Right renal pelvis (tissue), 4 donors: ENCODE data around the gene FATE1. TPM values are rescaled to one million over a fixed set of nuclear protein-coding genes. Genes with fewer than 3 reads are reported as not detected.

Experiments
- DNase-seq, 4 donors: peaks; one replicate each; pipeline ENCODE4 v3.0.0-alpha.2; 2013; ENCODE audit warnings: low read depth in 4 of 4, low spot score in 3 of 4, missing footprints in 1 of 4
- polyA plus RNA-seq, 4 donors: library from polyadenylated mRNA; unstranded; fragments of 120-200 nt; gene quantifications; one replicate each; pipeline ENCODE4 v1.2.1, GENCODE V29; 2013; ENCODE audit not compliant: insufficient read length in 4 of 4

Gene FATE1
- polyA plus RNA-seq, 4 donors, result 0.38 TPM; not detected in 3

- no peak for DNase-seq
Observed at GRCh38 chrX:151703487-151703886, 12.3 kb upstream of the FATE1 start.

- DNase-seq, result no peak
Observed at GRCh38 chrX:151704041-151704663, 11.7 kb upstream of the FATE1 start.

DNA sequence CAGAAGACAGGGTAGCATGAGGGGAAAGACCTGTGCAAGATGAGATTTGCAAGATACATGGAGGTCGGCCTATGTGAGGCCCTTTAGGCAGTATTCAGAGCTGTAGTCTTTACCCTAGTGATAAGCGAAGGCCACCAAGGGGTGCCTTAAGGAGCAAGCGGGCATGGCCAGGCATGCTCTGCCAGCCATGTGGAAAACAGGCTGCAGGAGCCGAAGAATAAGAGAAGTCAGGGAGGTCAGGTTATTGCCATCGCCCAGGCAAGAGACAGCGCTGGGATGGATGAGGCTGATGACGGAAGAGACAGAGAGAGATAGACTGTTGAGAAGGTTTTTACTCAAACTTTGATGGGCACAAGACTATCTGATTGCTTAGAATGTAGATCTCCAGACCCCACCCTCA lies 7.0 kb upstream of the FATE1 start:
- no peak for DNase-seq

DNA sequence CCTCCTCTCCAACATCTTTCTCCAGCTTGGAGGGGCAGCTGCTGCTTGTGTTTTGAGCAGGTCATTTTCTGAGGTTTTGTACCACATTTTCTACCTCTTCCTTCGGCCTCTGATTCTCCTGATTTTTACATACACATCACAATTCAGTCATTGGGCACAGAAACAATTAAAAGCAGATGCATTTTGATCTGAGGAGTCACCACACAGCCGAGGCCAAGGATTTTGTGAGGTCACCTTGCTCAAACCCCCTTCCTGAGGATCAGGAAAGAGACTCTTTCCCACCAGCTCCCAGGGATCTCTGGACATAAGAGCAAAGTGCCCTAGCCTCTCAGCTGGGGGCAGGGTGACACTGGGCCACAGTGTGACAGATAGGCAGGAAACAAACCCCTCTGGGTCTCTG lies 5.4 kb upstream of the FATE1 start:
- DNase-seq, result no peak

DNA sequence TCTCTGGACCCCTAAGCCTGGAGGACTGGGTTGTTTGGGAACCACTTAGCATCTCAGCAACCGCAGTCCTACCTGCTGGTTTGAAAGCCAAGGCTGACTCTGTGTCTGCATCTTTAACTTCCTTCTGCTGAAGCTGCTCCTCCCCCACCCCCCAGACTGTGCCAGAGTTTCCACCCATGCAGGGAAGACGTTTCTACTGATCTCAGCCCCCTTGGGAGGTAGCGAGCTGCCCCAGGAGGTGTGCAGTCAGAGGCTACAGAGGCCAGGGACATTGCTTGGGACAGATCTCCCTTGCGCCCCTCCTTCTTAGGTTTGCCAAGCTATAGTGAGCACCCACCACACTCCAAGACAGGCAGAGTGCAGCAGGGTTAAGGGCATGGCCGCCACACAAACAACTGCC lies 4.7 kb upstream of the FATE1 start:
- no peak for DNase-seq

- DNase-seq, result no peak
Observed at GRCh38 chrX:151711787-151712186, 4.0 kb upstream of the FATE1 start.

- no peak for DNase-seq
Observed at GRCh38 chrX:151712253-151712652, 3.6 kb upstream of the FATE1 start.

GRCh38 chrX:151713849-151714248 lies 2.0 kb upstream of the FATE1 start:
- no peak for DNase-seq

- no peak for DNase-seq
Observed at GRCh38 chrX:151714362-151714761, 1.5 kb upstream of the FATE1 start.

GRCh38 chrX:151722241-151722846 lies 6.5 kb downstream of the FATE1 start:
- DNase-seq, result peak in 2 of 4 donors; percentile 8 to 12

GRCh38 chrX:151723156-151723760 lies 7.4 kb downstream of the FATE1 start:
- DNase-seq, result no peak

DNA sequence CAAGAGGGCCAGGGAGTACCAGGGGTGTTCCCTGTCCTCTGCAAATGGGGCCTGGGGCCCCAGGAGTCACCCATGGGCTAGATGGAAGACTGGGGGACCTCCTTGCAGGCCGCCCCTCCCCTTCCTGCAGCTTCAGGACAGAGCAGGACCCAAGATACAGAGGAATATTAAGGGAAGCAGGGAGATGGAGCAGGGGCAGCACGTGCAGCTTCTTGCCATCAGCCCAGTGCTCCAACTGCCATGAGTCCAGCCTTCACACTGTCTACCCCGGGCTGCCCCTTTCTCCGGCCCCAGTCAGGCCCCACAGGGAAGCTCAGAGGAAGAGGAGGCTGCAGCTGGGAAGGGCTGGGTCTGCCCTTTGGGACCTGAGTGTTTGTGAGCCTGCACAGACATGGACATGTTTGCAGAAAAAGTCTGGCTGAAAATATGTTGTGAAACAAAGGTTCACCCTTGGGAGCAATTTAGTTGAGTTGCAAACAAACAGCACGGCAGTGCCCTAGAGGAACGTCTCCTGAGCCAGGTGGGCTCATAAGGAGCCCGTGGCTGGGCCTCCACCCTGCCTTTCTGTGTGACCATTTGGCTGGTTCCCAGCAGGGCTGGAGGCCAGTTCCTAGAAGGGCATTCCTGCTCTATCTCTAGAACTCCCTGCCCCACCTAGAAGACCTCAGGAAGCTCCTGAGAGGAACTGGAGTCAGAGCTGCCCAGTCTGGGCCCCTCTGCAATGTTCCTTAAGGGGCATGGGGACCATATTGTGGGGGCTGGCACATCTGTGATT lies 8.9 kb downstream of the FATE1 start:
- DNase-seq, result no peak

- no peak for DNase-seq
Observed at GRCh38 chrX:151725338-151725614, 9.4 kb downstream of the FATE1 start.

DNA sequence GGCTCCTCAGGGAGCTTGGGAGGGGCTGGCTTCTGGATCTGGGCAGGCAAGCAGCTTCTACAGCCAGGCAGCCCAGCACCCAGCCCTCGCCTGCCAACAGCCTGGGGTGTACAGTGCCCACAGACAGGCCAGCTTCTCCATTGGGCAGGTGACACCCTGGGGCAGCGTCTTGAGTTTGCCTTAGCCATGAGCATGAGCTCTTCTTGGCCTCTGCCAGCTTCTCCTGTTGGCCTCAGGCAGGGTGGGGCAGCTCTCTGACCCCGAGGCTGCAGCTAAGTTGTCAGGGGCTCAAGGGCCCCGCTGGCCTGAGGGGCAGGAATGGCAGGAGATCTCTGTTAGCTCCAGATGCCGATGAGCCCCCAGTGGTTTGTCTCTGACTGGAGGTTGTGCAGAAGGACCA lies 10.9 kb downstream of the FATE1 start:
- no peak for DNase-seq

DNA sequence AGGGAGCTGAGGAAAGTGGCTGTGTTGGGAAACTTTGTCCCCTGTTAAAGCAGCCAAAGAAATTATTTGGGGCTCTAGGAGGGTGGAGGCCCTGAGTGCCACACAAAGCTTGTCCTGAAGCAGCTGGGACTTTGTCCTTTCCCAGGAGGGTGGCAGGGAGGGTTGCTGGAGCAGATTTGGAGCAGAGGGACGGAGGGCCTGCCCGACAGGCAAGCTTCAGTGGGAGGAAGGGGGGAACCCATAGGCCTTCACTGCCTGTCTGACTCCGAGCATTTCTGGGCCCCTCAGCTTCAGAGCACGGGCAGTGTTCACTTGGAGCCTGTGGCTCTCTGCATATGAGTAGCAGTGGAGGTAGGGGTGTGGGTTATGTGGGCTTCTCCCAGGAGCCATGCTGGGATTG lies 11.5 kb downstream of the FATE1 start:
- no peak for DNase-seq

DNA sequence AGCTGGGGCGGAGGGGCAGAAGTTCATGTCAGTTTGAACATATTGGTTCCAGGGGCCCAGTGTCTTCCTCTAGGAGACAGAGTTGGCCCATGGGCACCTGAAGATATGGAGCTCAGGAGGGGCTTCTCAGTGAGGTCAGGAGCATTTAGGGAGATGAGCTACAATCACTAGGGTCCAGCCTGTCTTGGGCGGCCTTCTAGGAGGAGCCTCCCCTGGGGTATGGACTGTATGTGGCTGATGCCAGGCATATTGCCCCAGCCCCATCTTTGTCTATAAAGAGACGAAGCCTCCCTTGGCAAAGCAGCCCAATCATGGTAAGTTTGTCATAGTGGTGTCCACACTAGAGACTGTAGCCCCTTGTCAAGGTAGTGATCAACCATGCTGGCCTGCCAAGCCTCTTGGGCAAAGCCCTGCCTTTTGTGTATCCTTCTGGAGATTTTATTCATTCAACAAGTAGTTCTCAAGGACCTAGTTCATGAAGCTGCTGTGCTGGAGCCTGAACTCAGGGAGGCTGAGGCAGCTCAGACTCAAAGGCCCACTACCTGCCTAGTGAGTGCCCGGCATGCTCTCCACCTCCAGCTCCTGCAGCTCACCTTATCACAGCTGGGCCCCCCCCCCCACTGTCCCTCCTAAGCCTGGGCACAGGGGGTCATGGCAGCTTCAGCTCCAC lies 13.4 kb downstream of the FATE1 start:
- no peak for DNase-seq

GRCh38 chrX:151734446-151734845 lies 18.6 kb downstream of the FATE1 start, which contains the start of gene CNGA2:
TSS of gene CNGA2 (plus strand) at chrX:151734746. CDS start at chrX:151738484, 3,738 bp downstream.
- no peak for DNase-seq

- no peak for DNase-seq
Observed at GRCh38 chrX:151735219-151735618, 19.4 kb downstream of the FATE1 start.

- no peak for DNase-seq
Observed at GRCh38 chrX:151736685-151737084, 20.9 kb downstream of the FATE1 start.

DNA sequence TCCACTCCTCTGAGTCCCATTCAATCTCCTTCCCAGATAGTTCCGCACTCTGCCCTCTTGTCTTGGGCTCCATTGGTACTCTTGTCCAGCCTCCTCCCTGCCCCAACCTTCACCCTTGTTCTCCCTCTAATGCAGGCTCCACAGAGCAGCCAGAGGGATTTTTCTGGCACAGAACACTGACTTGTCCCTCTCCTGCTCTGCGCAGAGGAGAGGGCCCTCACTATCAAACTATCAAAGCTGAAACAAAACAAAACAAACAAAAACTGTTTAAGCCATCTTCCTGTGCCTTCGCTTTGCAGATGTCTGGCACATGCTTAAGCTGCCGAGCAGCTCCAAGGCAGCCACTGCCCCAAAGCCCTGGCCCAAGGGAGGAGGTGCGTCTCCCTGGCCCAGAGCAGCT lies 21.7 kb downstream of the FATE1 start:
- DNase-seq, result no peak

DNA sequence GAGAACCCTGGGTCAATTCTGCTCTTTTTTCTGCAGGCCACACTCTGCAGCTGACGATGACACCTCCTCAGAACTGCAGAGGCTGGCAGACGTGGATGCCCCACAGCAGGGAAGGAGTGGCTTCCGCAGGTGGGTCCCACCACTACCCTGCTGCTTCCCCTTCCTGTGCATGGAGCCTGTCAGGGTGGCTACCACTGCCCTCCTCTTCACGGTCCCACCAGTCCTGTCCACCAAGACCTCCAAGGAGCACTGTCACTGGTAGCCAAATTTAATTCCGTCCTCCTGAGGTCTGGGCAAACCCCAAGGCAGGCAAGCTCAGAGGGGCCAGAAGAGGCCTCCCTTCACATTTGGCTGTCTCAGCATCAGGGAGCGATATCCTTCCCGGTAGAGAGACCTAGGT lies 22.9 kb downstream of the FATE1 start:
- no peak for DNase-seq
